ENCODE data around the gene HOMER1. TPM values are rescaled to one million over a fixed set of nuclear protein-coding genes. Genes with fewer than 3 reads are reported as not detected.

HOMER1 gene
- total and polyA plus RNA-seq, 10 of the 15 experiments (the other 5 are each of a cell fraction or from before 2014, with no cell fraction given): 0.96 to 22.0 (median 7.5) TPM

DNA sequence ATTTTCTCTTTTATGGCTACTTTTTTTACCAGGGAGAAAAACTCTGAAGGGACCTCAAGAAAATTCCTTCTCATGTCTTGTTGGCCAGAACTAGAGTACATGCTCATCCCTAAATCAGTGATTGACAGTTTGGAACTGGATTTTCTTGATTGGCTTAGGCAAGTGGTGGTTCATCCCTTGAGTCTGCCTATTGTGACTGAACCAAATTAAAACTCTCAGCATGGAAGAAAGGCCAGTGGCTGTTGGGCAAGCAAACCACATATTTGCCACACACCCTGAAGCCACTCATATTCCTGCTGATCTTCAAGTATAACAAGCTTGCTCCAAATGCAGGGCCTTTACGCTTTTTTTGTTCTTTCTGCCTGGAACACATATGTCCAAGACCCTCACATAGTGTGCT is 7.2 kb upstream of the HOMER1 start:
- FAIRE-seq (no peak), ATAC-seq (no peak), DNase-seq (ENCODE audit: low read depth, low spot score) (no peak)
- intact Hi-C loops (cut with micrococcal nuclease; ENCODE audit: unreplicated experiment): no loop called here
- Histone ChIP-seq H3K27ac (ENCODE audit: control insufficient read depth, insufficient read depth) (no peak overlapping the region), H3K79me2 (ENCODE audit: control insufficient read depth, insufficient read depth, low read length) (no peaks in the 10 kb centered on the region), H3K36me3 (ENCODE audit: control insufficient read depth in 2 of 2, insufficient read depth in 2 of 2, low read length in 1 of 2) (no peaks in the 10 kb centered on the region), H3K9me3 (replicated peaks; ENCODE audit: control insufficient read depth, insufficient read depth, low read length) (peaks cover 2% of the 10 kb centered on the region; the same call in 2 of the 3 replicates), H3K4me2 (ENCODE audit: control insufficient read depth, insufficient read depth) (no peak overlapping the region), H3K4me3 (no peak overlapping the region), H3K9ac (ENCODE audit: control insufficient read depth, insufficient read depth, low read length) (no peak overlapping the region), H4K20me1 (ENCODE audit: control insufficient read depth, insufficient read depth) (no peaks in the 10 kb centered on the region), H2AFZ (ENCODE audit: control insufficient read depth, low read depth, low read length) (no peak overlapping the region), H3K4me1 (ENCODE audit: control insufficient read depth, insufficient read depth, low read length) (no peaks in the 10 kb centered on the region), H3K27me3 (replicated peaks in 1 of 2; ENCODE audit: control insufficient read depth in 2 of 2, insufficient read depth in 2 of 2, low read length in 1 of 2) (no peaks in the 10 kb centered on the region)
- SMC1A ChIA-PET (ENCODE audit: uncharacterized antibody, unreplicated experiment): no interaction called here
- RAD21 ChIA-PET (ENCODE audit: unreplicated experiment): no interaction called here
- in situ Hi-C loops (cut with MboI): no loop called here
- POLR2A ChIA-PET: interaction anchor here (0.6 kb wide), 1 partner anchor 992 kb away, joined by 3 read pairs; no protein-coding TSS in a partner anchor
- no peak for TF ChIP-seq PAX5 (IDR thresholded peaks at IDR 0.05; ENCODE audit: borderline replicate concordance, low read depth, low read length)
- TF ChIP-seq POLR2AphosphoS2 (IDR thresholded peaks at IDR 0.05; ENCODE audit: low read depth, low read length): no peak
- TF ChIP-seq, protein P1, sequence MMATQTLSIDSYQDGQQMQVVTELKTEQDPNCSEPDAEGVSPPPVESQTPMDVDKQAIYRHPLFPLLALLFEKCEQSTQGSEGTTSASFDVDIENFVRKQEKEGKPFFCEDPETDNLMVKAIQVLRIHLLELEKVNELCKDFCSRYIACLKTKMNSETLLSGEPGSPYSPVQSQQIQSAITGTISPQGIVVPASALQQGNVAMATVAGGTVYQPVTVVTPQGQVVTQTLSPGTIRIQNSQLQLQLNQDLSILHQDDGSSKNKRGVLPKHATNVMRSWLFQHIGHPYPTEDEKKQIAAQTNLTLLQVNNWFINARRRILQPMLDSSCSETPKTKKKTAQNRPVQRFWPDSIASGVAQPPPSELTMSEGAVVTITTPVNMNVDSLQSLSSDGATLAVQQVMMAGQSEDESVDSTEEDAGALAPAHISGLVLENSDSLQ (IDR thresholded peaks at IDR 0.05): no peak
- BruUV-seq (replicated peaks): no TSS peak
- WGBS (ENCODE audit: insufficient coverage, insufficient replicate concordance, low lambda C conversion rate, missing lambda C conversion rate): 54% methylated on average over 1 of the region's 1 CpG
- CTCF ChIA-PET: no interaction called here

GRCh38 chr5:79518718-79519117 is 4.8 kb upstream of the HOMER1 start:
- H3K9me3 ChIP-seq (replicated peaks; ENCODE audit: control insufficient read depth, insufficient read depth, low read length): no peaks in the 10 kb centered on the region
- no peak for ATAC-seq
- WGBS (ENCODE audit: insufficient coverage, insufficient replicate concordance, low lambda C conversion rate, missing lambda C conversion rate): 78% methylated on average over 1 of the region's 1 CpG
- ChIA-PET RAD21 (ENCODE audit: unreplicated experiment) (no interaction called here), CTCF (no interaction called here), POLR2A (no interaction called here), SMC1A (ENCODE audit: uncharacterized antibody, unreplicated experiment) (no interaction called here)
- H2AFZ ChIP-seq (ENCODE audit: control insufficient read depth, low read depth, low read length): no peak overlapping the region
- FAIRE-seq: no peak
- H3K4me3 ChIP-seq: no peak overlapping the region
- H3K4me2 ChIP-seq (ENCODE audit: control insufficient read depth, insufficient read depth): no peak overlapping the region
- no peak for TF ChIP-seq MXI1 (IDR thresholded peaks at IDR 0.05; ENCODE audit: low read depth, low read length)
- no peak for TF ChIP-seq KAT2A (conservative IDR thresholded peaks at IDR 0.05; ENCODE audit: control insufficient read depth, low read depth, low read length)
- TF ChIP-seq, protein P2, sequence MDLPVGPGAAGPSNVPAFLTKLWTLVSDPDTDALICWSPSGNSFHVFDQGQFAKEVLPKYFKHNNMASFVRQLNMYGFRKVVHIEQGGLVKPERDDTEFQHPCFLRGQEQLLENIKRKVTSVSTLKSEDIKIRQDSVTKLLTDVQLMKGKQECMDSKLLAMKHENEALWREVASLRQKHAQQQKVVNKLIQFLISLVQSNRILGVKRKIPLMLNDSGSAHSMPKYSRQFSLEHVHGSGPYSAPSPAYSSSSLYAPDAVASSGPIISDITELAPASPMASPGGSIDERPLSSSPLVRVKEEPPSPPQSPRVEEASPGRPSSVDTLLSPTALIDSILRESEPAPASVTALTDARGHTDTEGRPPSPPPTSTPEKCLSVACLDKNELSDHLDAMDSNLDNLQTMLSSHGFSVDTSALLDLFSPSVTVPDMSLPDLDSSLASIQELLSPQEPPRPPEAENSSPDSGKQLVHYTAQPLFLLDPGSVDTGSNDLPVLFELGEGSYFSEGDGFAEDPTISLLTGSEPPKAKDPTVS (IDR thresholded peaks at IDR 0.05; ENCODE audit: low read depth, low read length): no peak
- no peak for TF ChIP-seq DPF2 (IDR thresholded peaks at IDR 0.05)
- TF ChIP-seq CBX5 (IDR thresholded peaks at IDR 0.05; ENCODE audit: low read depth): no peak
- TF ChIP-seq RAD51 (IDR thresholded peaks at IDR 0.05): no peak
- TF ChIP-seq BCL11A (IDR thresholded peaks at IDR 0.05; ENCODE audit: low read depth, low read length): no peak
- TF ChIP-seq KLF5 (IDR thresholded peaks at IDR 0.05; ENCODE audit: partially characterized antibody): no peak
- TF ChIP-seq RB1 (IDR thresholded peaks at IDR 0.05; ENCODE audit: borderline replicate concordance): no peak
- TF ChIP-seq, protein P3, sequence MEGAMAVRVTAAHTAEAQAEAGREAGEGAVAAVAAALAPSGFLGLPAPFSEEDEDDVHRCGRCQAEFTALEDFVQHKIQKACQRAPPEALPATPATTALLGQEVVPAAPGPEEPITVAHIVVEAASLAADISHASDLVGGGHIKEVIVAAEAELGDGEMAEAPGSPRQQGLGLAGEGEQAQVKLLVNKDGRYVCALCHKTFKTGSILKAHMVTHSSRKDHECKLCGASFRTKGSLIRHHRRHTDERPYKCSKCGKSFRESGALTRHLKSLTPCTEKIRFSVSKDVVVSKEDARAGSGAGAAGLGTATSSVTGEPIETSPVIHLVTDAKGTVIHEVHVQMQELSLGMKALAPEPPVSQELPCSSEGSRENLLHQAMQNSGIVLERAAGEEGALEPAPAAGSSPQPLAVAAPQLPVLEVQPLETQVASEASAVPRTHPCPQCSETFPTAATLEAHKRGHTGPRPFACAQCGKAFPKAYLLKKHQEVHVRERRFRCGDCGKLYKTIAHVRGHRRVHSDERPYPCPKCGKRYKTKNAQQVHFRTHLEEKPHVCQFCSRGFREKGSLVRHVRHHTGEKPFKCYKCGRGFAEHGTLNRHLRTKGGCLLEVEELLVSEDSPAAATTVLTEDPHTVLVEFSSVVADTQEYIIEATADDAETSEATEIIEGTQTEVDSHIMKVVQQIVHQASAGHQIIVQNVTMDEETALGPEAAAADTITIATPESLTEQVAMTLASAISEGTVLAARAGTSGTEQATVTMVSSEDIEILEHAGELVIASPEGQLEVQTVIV (IDR thresholded peaks at IDR 0.05; ENCODE audit: borderline replicate concordance, partially characterized antibody): no peak
- no peak for TF ChIP-seq ZNF274 (IDR thresholded peaks at IDR 0.05; ENCODE audit: insufficient read depth, insufficient read length)
- no peaks in the 10 kb centered on the region for H4K20me1 ChIP-seq (ENCODE audit: control insufficient read depth, insufficient read depth)
- no peaks in the 10 kb centered on the region for H3K4me1 ChIP-seq (ENCODE audit: control insufficient read depth, insufficient read depth, low read length)
- DNase-seq (ENCODE audit: low read depth, low spot score): no peak
- no peak overlapping the region for H3K27ac ChIP-seq (ENCODE audit: control insufficient read depth, insufficient read depth)
- no TSS peak for BruUV-seq (replicated peaks)
- intact Hi-C loops (cut with micrococcal nuclease; ENCODE audit: unreplicated experiment) (no loop called here), in situ Hi-C loops (cut with MboI) (no loop called here)
- no peaks in the 10 kb centered on the region for H3K36me3 ChIP-seq (ENCODE audit: control insufficient read depth in 2 of 2, insufficient read depth in 2 of 2, low read length in 1 of 2)
- H3K79me2 ChIP-seq (ENCODE audit: control insufficient read depth, insufficient read depth, low read length): no peaks in the 10 kb centered on the region
- H3K9ac ChIP-seq (ENCODE audit: control insufficient read depth, insufficient read depth, low read length): no peak overlapping the region
- H3K27me3 ChIP-seq (replicated peaks in 1 of 2; ENCODE audit: control insufficient read depth in 2 of 2, insufficient read depth in 2 of 2, low read length in 1 of 2): no peaks in the 10 kb centered on the region

Measured in GM12878 (cell line).